H1 (cell line): Measurements from ENCODE around the gene EEF2K. TPM values are rescaled to one million over a fixed set of nuclear protein-coding genes. Genes with fewer than 3 reads are reported as not detected.

ENCODE experiments used
- CTCF ChIA-PET: fragments of 300-600 bp; sonication (Branson Sonifier 250); formaldehyde crosslinking; loops from one replicate; lab custom pipeline; 2021; ENCODE audit not compliant: partially characterized antibody; lab: Charles Lee
- POLR2A ChIA-PET: fragments of 300-600 bp; sonication (Branson Sonifier 250); formaldehyde crosslinking; loops from one replicate; lab custom pipeline; 2021; ENCODE audit warnings: inconsistent platforms; ENCODE audit not compliant: partially characterized antibody; lab: Charles Lee
- DNase-seq, 2 experiments: peaks; one replicate each; pipeline versions ENCODE4 v3.0.0 to v3.0.0-alpha.2; 2010 to 2022; ENCODE audit warnings: low spot score in 2 of 2, low read depth in 1 of 2, mixed read lengths in 1 of 2
- FAIRE-seq: peaks from 2 replicates; lab custom pipeline; 2011; peaks lifted over from hg19 to GRCh38; lab: Jason Lieb, UNC
- H2AFZ ChIP-seq: 2 replicates; pipeline ENCODE4 v1.8.1; 2012; ENCODE audit warnings: low read length, inconsistent platforms
- H2AK5ac ChIP-seq: 2 replicates; pipeline ENCODE4 v1.6.1; 2013; ENCODE audit warnings: low read depth, low read length
- H2BK120ac ChIP-seq: replicated peaks from 2 replicates; pipeline ENCODE3; 2013; ENCODE audit warnings: low read depth, low read length, inconsistent platforms
- H2BK12ac ChIP-seq: 2 replicates; pipeline ENCODE4 v1.6.1; 2013; ENCODE audit warnings: low read depth, low read length
- H2BK15ac ChIP-seq: 2 replicates; pipeline ENCODE4 v1.6.1; 2013; ENCODE audit warnings: low read length
- H2BK20ac ChIP-seq: 2 replicates; pipeline ENCODE4 v1.6.1; 2013; ENCODE audit warnings: low read length
- H2BK5ac ChIP-seq: 2 replicates; pipeline ENCODE4 v1.6.1; 2013; ENCODE audit warnings: low read depth, low read length
- H3K14ac ChIP-seq: 2 replicates; pipeline ENCODE4 v1.6.1; 2013; ENCODE audit warnings: inconsistent platforms; ENCODE audit not compliant: insufficient read length
- H3K18ac ChIP-seq: 2 replicates; pipeline ENCODE4 v1.6.1; 2013; ENCODE audit warnings: low read length; ENCODE audit errors: extremely low read depth
- H3K23ac ChIP-seq: 2 replicates; pipeline ENCODE4 v1.6.1; 2013; ENCODE audit warnings: inconsistent platforms; ENCODE audit not compliant: insufficient read length
- H3K23me2 ChIP-seq: 2 replicates; pipeline ENCODE4 v1.6.1; 2013; ENCODE audit warnings: low read depth, low read length
- H3K27ac ChIP-seq: 2 replicates; pipeline ENCODE4 v1.6.1; 2011; ENCODE audit warnings: low read depth, low read length, inconsistent platforms
- H3K27me3 ChIP-seq, 4 experiments: replicated peaks in 1 of 4; 1 replicate in 1 of 4; 2 replicates in 3 of 4; pipeline versions ENCODE4 v1.6.1 to v1.8.1; 2011 to 2013; ENCODE audit warnings: low read length in 3 of 4, mild to moderate bottlenecking in 3 of 4, inconsistent platforms in 2 of 4, mixed read lengths in 2 of 4, moderate library complexity in 1 of 4; ENCODE audit not compliant: control insufficient read depth in 3 of 4, insufficient read depth in 3 of 4; ENCODE audit errors: extremely low read depth in 1 of 4
- H3K36me3 ChIP-seq, 4 experiments: 2 replicates each; pipeline versions ENCODE4 v1.6.1 to v1.8.1; 2011 to 2013; ENCODE audit warnings: mild to moderate bottlenecking in 4 of 4, low read length in 3 of 4, moderate library complexity in 2 of 4, control low read depth in 1 of 4, inconsistent platforms in 1 of 4; ENCODE audit not compliant: insufficient read depth in 4 of 4, control insufficient read depth in 2 of 4
- H3K4ac ChIP-seq: replicated peaks from 2 replicates; pipeline ENCODE3; 2013; ENCODE audit warnings: low read length, low read depth, mixed read lengths, inconsistent platforms; ENCODE audit not compliant: insufficient read length
- H3K4me1 ChIP-seq, 4 experiments: replicated peaks in 1 of 4; 1 replicate in 1 of 4; 2 replicates in 3 of 4; pipeline versions ENCODE4 v1.6.1 to v1.8.1; 2011 to 2013; ENCODE audit warnings: low read length in 3 of 4, inconsistent platforms in 2 of 4, mixed read lengths in 1 of 4; ENCODE audit not compliant: insufficient read depth in 4 of 4, control insufficient read depth in 3 of 4
- H3K4me2 ChIP-seq, 2 experiments: 2 replicates each; pipeline versions ENCODE4 v1.6.1 to v1.8.1; 2011 to 2013; ENCODE audit warnings: low read depth in 2 of 2, low read length in 2 of 2, control low read depth in 1 of 2, inconsistent platforms in 1 of 2, mild to moderate bottlenecking in 1 of 2; ENCODE audit not compliant: insufficient read depth in 1 of 2
- H3K4me3 ChIP-seq, 4 experiments: fragments of 200-600, 300-600 bp in 1 of 4; sonication (generic), shearing (Covaris generic), sonication (Bioruptor Twin) in 1 of 4; 2 replicates each; pipeline versions ENCODE4 v1.5.1 to v1.8.1; 2011 to 2016; ENCODE audit warnings: low read length in 4 of 4, low read depth in 3 of 4, control low read depth in 2 of 4, inconsistent platforms in 2 of 4, mild to moderate bottlenecking in 2 of 4, mixed read lengths in 1 of 4, moderate library complexity in 1 of 4; ENCODE audit not compliant: insufficient read depth in 2 of 4; ENCODE audit errors: extremely low read depth in 1 of 4
- H3K56ac ChIP-seq: replicated peaks from 2 replicates; pipeline ENCODE3; 2013; ENCODE audit warnings: low read depth, mild to moderate bottlenecking, mixed read lengths, low read length, inconsistent platforms; ENCODE audit not compliant: insufficient read length
- H3K79me1 ChIP-seq: 2 replicates; pipeline ENCODE4 v1.6.1; 2013; ENCODE audit warnings: low read depth, low read length, control low read depth
- H3K79me2 ChIP-seq, 2 experiments: 2 replicates each; pipeline versions ENCODE4 v1.6.1 to v1.8.1; 2012 to 2013; ENCODE audit warnings: low read length in 2 of 2, mild to moderate bottlenecking in 2 of 2, inconsistent platforms in 1 of 2; ENCODE audit not compliant: insufficient read depth in 2 of 2, control insufficient read depth in 1 of 2
- H3K9ac ChIP-seq, 4 experiments: replicated peaks in 1 of 4; 1 replicate in 1 of 4; 2 replicates in 3 of 4; pipeline versions ENCODE4 v1.6.1 to v1.8.1; 2011 to 2013; ENCODE audit warnings: low read depth in 3 of 4, low read length in 3 of 4, control low read depth in 2 of 4, mild to moderate bottlenecking in 2 of 4, moderate library complexity in 2 of 4, inconsistent platforms in 1 of 4; ENCODE audit errors: extremely low read depth in 1 of 4
- H3K9me3 ChIP-seq, 2 experiments: 2 replicates each; pipeline versions ENCODE4 v1.6.1 to v1.8.1; 2012 to 2013; ENCODE audit warnings: mild to moderate bottlenecking in 2 of 2, moderate library complexity in 2 of 2, control low read depth in 1 of 2, inconsistent platforms in 1 of 2, low read depth in 1 of 2, low read length in 1 of 2, mixed read lengths in 1 of 2; ENCODE audit not compliant: insufficient read depth in 2 of 2
- H4K20me1 ChIP-seq, 2 experiments: replicated peaks in 1 of 2; 2 replicates each; pipeline versions ENCODE3 to v1.8.1; 2011 to 2013; ENCODE audit warnings: inconsistent platforms in 2 of 2, low read length in 2 of 2, mild to moderate bottlenecking in 1 of 2; ENCODE audit not compliant: insufficient read depth in 2 of 2, control insufficient read depth in 1 of 2
- H4K5ac ChIP-seq: 2 replicates; pipeline ENCODE4 v1.6.1; 2013; ENCODE audit warnings: low read length, low read depth, mixed read lengths, inconsistent platforms; ENCODE audit not compliant: insufficient read length
- H4K8ac ChIP-seq: 2 replicates; pipeline ENCODE4 v1.8.0; 2013; ENCODE audit warnings: mild to moderate bottlenecking, moderate library complexity, low read length, inconsistent platforms; ENCODE audit not compliant: insufficient read depth; ENCODE audit errors: extremely low read depth
- H4K91ac ChIP-seq: replicated peaks from 2 replicates; pipeline ENCODE3; 2013; ENCODE audit warnings: low read length, mixed read lengths, inconsistent platforms; ENCODE audit not compliant: insufficient read length
- CEBPB ChIP-seq: IDR thresholded peaks from 2 replicates; pipeline ENCODE4 v1.6.1; 2012; ENCODE audit warnings: low read depth, low read length
- CREB1 ChIP-seq: IDR thresholded peaks from 2 replicates; pipeline ENCODE4 v1.6.1; 2012; ENCODE audit warnings: inconsistent platforms
- EP300 ChIP-seq, 2 experiments: IDR thresholded peaks; 1 replicate in 1 of 2; 2 replicates in 1 of 2; pipeline ENCODE4 v1.6.1; 2011 to 2012; ENCODE audit warnings: low read depth in 2 of 2, low read length in 2 of 2, mild to moderate bottlenecking in 2 of 2, borderline replicate concordance in 1 of 2, inconsistent platforms in 1 of 2, moderate library complexity in 1 of 2
- NANOG ChIP-seq: IDR thresholded peaks from 2 replicates; pipeline ENCODE4 v1.6.1; 2011; ENCODE audit warnings: low read length, low read depth, mild to moderate bottlenecking, inconsistent platforms; ENCODE audit not compliant: insufficient read depth, poor library complexity, severe bottlenecking
- PHF8 ChIP-seq: fragments of 200-600 bp; sonication (generic); conservative IDR thresholded peaks from 2 replicates; pipeline ENCODE4 v1.7.1; 2012; ENCODE audit warnings: low read depth, mild to moderate bottlenecking, inconsistent platforms, low read length, moderate library complexity
- RXRA ChIP-seq: IDR thresholded peaks from 2 replicates; pipeline ENCODE4 v1.6.1; 2011; ENCODE audit warnings: low read depth, mild to moderate bottlenecking, low read length, moderate library complexity; ENCODE audit not compliant: insufficient read depth
- WGBS, 2 experiments: shearing (Covaris generic) in 1 of 2; methylation state at CpG; one replicate each; pipeline versions ENCODE4 v1.1.6 to v1.1.7; 2013 to 2015; ENCODE audit warnings: low lambda C conversion rate in 2 of 2, mixed read lengths in 2 of 2, inconsistent platforms in 1 of 2, low coverage in 1 of 2, missing lambda C conversion rate in 1 of 2; ENCODE audit not compliant: insufficient replicate concordance in 2 of 2, insufficient coverage in 1 of 2, insufficient read length in 1 of 2; ENCODE audit errors: extremely low coverage in 1 of 2, missing lambda C conversion rate in 1 of 2; 5-methylcytosine and 5-hydroxymethylcytosine counted together
- polyA plus RNA-seq, 7 experiments: library from polyadenylated mRNA; depleted of rRNA in 3 of 7; stranded (reverse) in 5 of 7; unstranded in 2 of 7; fragments of >200 nt in 5 of 7; fragments of 200-250 nt in 2 of 7; gene quantifications; 1 replicate in 5 of 7; 2 replicates in 1 of 7; 4 replicates in 1 of 7; pipeline versions ENCODE4 v1.2.1 to v1.2.3, GENCODE V29; 2011 to 2013; ENCODE audit warnings: missing spikeins in 2 of 7, mixed read lengths in 2 of 7
- total RNA-seq: library from RNA; stranded (reverse); fragmentation: NEBNext Ultra II Directional; extraction: Animal tissue kit (Norgen Biotek cat#: 25700); gene quantifications from 2 replicates; pipeline ENCODE4 v1.2.1, GENCODE V29; 2021

EEF2K gene
- total and polyA plus RNA-seq, 2 of the 8 experiments (the other 6 are each of a cell fraction or from before 2014, with no cell fraction given) = 14.9 to 30.2 TPM

DNA sequence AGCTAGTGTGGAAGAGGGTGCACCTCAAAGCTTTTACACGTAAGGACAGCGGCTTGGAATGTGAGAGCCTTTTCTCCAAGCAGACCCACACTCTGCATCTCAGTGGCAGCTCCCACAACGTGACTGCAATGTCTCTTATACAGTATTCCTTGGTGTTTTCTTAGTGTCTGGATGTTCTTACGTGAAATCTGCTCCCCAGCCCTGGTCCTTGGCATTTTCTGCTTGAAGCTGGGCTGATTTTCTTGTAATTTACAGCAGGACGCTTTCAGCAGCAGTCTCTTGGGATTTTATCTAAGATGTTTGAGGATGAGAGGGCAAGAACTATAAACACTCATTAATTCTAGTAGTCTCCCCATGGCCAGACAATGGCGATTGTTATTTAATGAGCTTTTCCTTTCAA, 79.0 kb downstream of the EEF2K start:
- Histone ChIP-seq H2BK120ac (no peak overlapping the region), H3K4me3 (no peak overlapping the region), H2BK5ac (no peak overlapping the region), H3K4me2 (no peak overlapping the region), H3K4ac (no peak overlapping the region), H2BK12ac (no peak overlapping the region), H2BK20ac (no peak overlapping the region), H4K20me1 (no peaks in the 10 kb centered on the region), H3K4me1 (no peaks in the 10 kb centered on the region; a peak in 3 of 7 replicates), H4K5ac (no peak overlapping the region), H3K56ac (no peak overlapping the region), H3K18ac (no peak overlapping the region), H3K27ac (no peak overlapping the region), H4K8ac (no peak overlapping the region), H3K9me3 (no peaks in the 10 kb centered on the region; a peak in 1 of 4 replicates), H3K9ac (no peak overlapping the region; a peak in 1 of 7 replicates), H4K91ac (no peak overlapping the region), H3K36me3 (peaks cover 0 to 17% (median 6%) of the 10 kb centered on the region in 4 experiments; a peak in 4 of 8 replicates), H3K23ac (no peak overlapping the region), H3K27me3 (no peaks in the 10 kb centered on the region), H3K14ac (no peak overlapping the region), H2BK15ac (no peak overlapping the region), H3K79me2 (no peaks in the 10 kb centered on the region), H3K79me1 (no peaks in the 10 kb centered on the region), H3K23me2 (no peaks in the 10 kb centered on the region), H2AK5ac (no peak overlapping the region), H2AFZ (no peak overlapping the region)
- ChIA-PET POLR2A (interaction anchor here (0.6 kb wide), 1 partner anchor 12 kb away, joined by 3 read pairs; no protein-coding TSS in a partner anchor), CTCF (interaction anchor here (0.7 to 1.9 kb wide), 2 partner anchors 13 to 15 kb away, joined by 3 to 8 read pairs; no protein-coding TSS in a partner anchor)
- 84% methylated on average over 6 of the region's 6 CpGs; no CpG with 5 or more reads in 1 of the 2 experiments for WGBS, 2 experiments
- no peak for FAIRE-seq
- DNase-seq = no peak
- TF ChIP-seq CREB1 (no peak), EP300 (IDR thresholded peaks at IDR 0.05; ENCODE audit: borderline replicate concordance in 1 of 2, low read depth in 2 of 2, low read length in 2 of 2) (no peak), CEBPB (no peak), RXRA (no peak), NANOG (no peak), PHF8 (no peak)
